Stimulated activated CD4-positive, alpha-beta T cell treated with anti-CD3 and anti-CD28 coated beads, Interleukin-15, amount 100 ng/mL, for 1 hour (primary cell): ENCODE data around the gene EXPH5.
A peak's percentile ranks its signal among the peaks of the same experiment; 100 is the strongest.
"Not testable (repeated sequence)": the region's sequence is repeated elsewhere in the genome, so short reads cannot be mapped to it uniquely, and the experiment has no call there.

Source experiments
- DNase-seq, 2 donors: peaks; one replicate each; pipeline ENCODE4 v3.0.0-alpha.2; 2020; ENCODE audit warnings: low read depth in 1 of 2, low spot score in 1 of 2

The EXPH5 gene

GRCh38 chr11:108606495-108607160, 13.1 kb upstream of the EXPH5 start:
- no peak for DNase-seq

GRCh38 chr11:108606070-108606469, 12.5 kb upstream of the EXPH5 start:
- DNase-seq, result no peak

- DNase-seq, result not testable (repeated sequence)
These were observed 9.2 kb upstream of the EXPH5 start for GRCh38 chr11:108602818-108603217.

GRCh38 chr11:108601150-108601549, 7.6 kb upstream of the EXPH5 start:
- no peak for DNase-seq

GRCh38 chr11:108599978-108600377, 6.4 kb upstream of the EXPH5 start:
- DNase-seq, result no peak

- no peak for DNase-seq
These were observed 4.3 kb upstream of the EXPH5 start for GRCh38 chr11:108597736-108598355.

GRCh38 chr11:108596701-108597100, 3.1 kb upstream of the EXPH5 start:
- no peak for DNase-seq

- no peak for DNase-seq
These were observed 411 bp upstream of the EXPH5 start for GRCh38 chr11:108593923-108594434.

GRCh38 chr11:108592591-108593213, 866 bp downstream of the EXPH5 start:
- DNase-seq, result peak in 1 of 2 donors; percentile 31

GRCh38 chr11:108591893-108592292, 1.7 kb downstream of the EXPH5 start:
- no peak for DNase-seq

GRCh38 chr11:108589136-108589535, 4.4 kb downstream of the EXPH5 start:
- DNase-seq, result no peak

GRCh38 chr11:108588287-108588686, 5.3 kb downstream of the EXPH5 start:
- DNase-seq, result no peak

GRCh38 chr11:108587109-108587508, 6.5 kb downstream of the EXPH5 start:
- no peak for DNase-seq

GRCh38 chr11:108586600-108586999, 7.0 kb downstream of the EXPH5 start:
- DNase-seq, result no peak

- not testable (repeated sequence) for DNase-seq
These were observed 7.4 kb downstream of the EXPH5 start for GRCh38 chr11:108586185-108586584.

GRCh38 chr11:108584973-108585372, 8.6 kb downstream of the EXPH5 start:
- no peak for DNase-seq

GRCh38 chr11:108580645-108581044, 12.9 kb downstream of the EXPH5 start:
- no peak for DNase-seq

- DNase-seq, result no peak
These were observed 13.5 kb downstream of the EXPH5 start for GRCh38 chr11:108580043-108580442.

GRCh38 chr11:108576523-108576922, 17.0 kb downstream of the EXPH5 start:
- DNase-seq, result no peak

- DNase-seq, result no peak
These were observed 18.9 kb downstream of the EXPH5 start for GRCh38 chr11:108574675-108575074.

- no peak for DNase-seq
These were observed 22.6 kb downstream of the EXPH5 start for GRCh38 chr11:108571001-108571400.

- DNase-seq, result no peak
These were observed 23.7 kb downstream of the EXPH5 start for GRCh38 chr11:108569896-108570295.
